HCT116 (cell line): ENCODE measurements around the gene ALK. TPM values are rescaled to one million over a fixed set of nuclear protein-coding genes. Genes with fewer than 3 reads are reported as not detected.

ENCODE experiments used
- ATAC-seq: fragments of 200-7000 bp; cut with Tn5 transposase; 2 replicates; pipeline ENCODE4 v1.9.1; 2020; ENCODE audit warnings: mild to moderate bottlenecking, moderate library complexity
- BruUV-seq: library from RNA; stranded (reverse); fragments of 400-500 nt; replicated peaks from 2 replicates; lab custom pipeline; 2021; lab: Mats Ljungman, UMichigan
- CTCF ChIA-PET: fragments of 300-600 bp; sonication (Branson Sonifier 250); formaldehyde crosslinking; loops from one replicate; lab custom pipeline; 2021; ENCODE audit warnings: antibody characterized with exemption; lab: Charles Lee
- POLR2A ChIA-PET: fragments of 300-600, 350-600 bp; sonication (Branson Sonifier 250); formaldehyde crosslinking; loops from one replicate; lab custom pipeline; 2021; ENCODE audit warnings: antibody characterized with exemption; lab: Charles Lee
- RAD21 ChIA-PET, 2 experiments: fragments of 300-600 bp; sonication (Branson Sonifier 250); formaldehyde crosslinking; loops; one replicate each; lab custom pipeline; 2023; ENCODE audit warnings: low total read pairs in 2 of 2; ENCODE audit not compliant: uncharacterized antibody in 2 of 2, unreplicated experiment in 2 of 2, low non-redundant PET in 1 of 2; lab: Charles Lee
- DNase-seq: peaks from one replicate; pipeline ENCODE4 v3.0.0-alpha.2; 2010; ENCODE audit warnings: low read depth, low spot score
- H2AFZ ChIP-seq: fragments of 200-600 bp; shearing (Covaris generic), sonication (generic); 2 replicates; pipeline ENCODE4 v1.6.1; 2017; ENCODE audit warnings: low read depth, mixed run types, mixed read lengths, antibody characterized with exemption, low read length; ENCODE audit not compliant: poor library complexity, severe bottlenecking
- H3K27ac ChIP-seq: 2 replicates; pipeline ENCODE4 v1.5.1; 2012; ENCODE audit warnings: low read depth, low read length
- H3K27me3 ChIP-seq: fragments of 200-600 bp; sonication (generic); 2 replicates; pipeline ENCODE4 v1.6.1; 2016; ENCODE audit warnings: mixed run types, low read length, mixed read lengths; ENCODE audit not compliant: insufficient read depth
- H3K36me3 ChIP-seq, 2 experiments: fragments of 200-500 bp in 1 of 2; fragments of 200-600 bp in 1 of 2; sonication (Bioruptor generic) in 1 of 2; sonication (generic) in 1 of 2; 2 replicates each; pipeline versions ENCODE4 v1.5.1 to v1.6.1; 2014 to 2016; ENCODE audit warnings: low read length in 2 of 2, inconsistent platforms in 1 of 2, mixed read lengths in 1 of 2, mixed run types in 1 of 2; ENCODE audit not compliant: insufficient read depth in 2 of 2, control insufficient read depth in 1 of 2
- H3K4me1 ChIP-seq, 2 experiments: fragments of 200-600 bp in 1 of 2; sonication (generic) in 1 of 2; 2 replicates each; pipeline versions ENCODE4 v1.5.1 to v1.6.1; 2012 to 2017; ENCODE audit warnings: low read length in 2 of 2, inconsistent platforms in 1 of 2, mild to moderate bottlenecking in 1 of 2, mixed read lengths in 1 of 2, mixed run types in 1 of 2, moderate library complexity in 1 of 2; ENCODE audit not compliant: insufficient read depth in 2 of 2, control insufficient read depth in 1 of 2
- H3K4me2 ChIP-seq: fragments of 200-600 bp; sonication (generic); 2 replicates; pipeline ENCODE4 v1.6.1; 2017; ENCODE audit warnings: mixed run types, low read length, mixed read lengths
- H3K4me3 ChIP-seq, 2 experiments: fragments of 200-600 bp in 1 of 2; sonication (generic) in 1 of 2; replicated peaks in 1 of 2; 2 replicates each; pipeline ENCODE4 v1.5.1; 2011 to 2016; ENCODE audit warnings: low read length in 2 of 2, control low read depth in 1 of 2, low read depth in 1 of 2, mild to moderate bottlenecking in 1 of 2, mixed read lengths in 1 of 2, mixed run types in 1 of 2
- H3K79me2 ChIP-seq: fragments of 200-600 bp; sonication (generic); 2 replicates; pipeline ENCODE4 v1.6.1; 2017; ENCODE audit warnings: mild to moderate bottlenecking, mixed run types, low read length, moderate library complexity, mixed read lengths; ENCODE audit not compliant: insufficient read depth
- H3K9ac ChIP-seq: fragments of 200-600 bp; sonication (generic); 2 replicates; pipeline ENCODE4 v1.6.1; 2016; ENCODE audit warnings: low read length, mixed read lengths
- H3K9me2 ChIP-seq: fragments of 200-600 bp; sonication (generic), shearing (Covaris generic); 2 replicates; pipeline ENCODE4 v1.6.1; 2017; ENCODE audit warnings: mixed run types, mild to moderate bottlenecking, moderate library complexity; ENCODE audit not compliant: insufficient read depth
- H3K9me3 ChIP-seq, 2 experiments: fragments of 200-500 bp in 1 of 2; fragments of 200-600 bp in 1 of 2; sonication (Bioruptor generic) in 1 of 2; sonication (generic) in 1 of 2; 2 replicates each; pipeline ENCODE4 v1.6.1; 2014 to 2017; ENCODE audit warnings: low read length in 2 of 2, mixed read lengths in 2 of 2, inconsistent platforms in 1 of 2, low read depth in 1 of 2, mild to moderate bottlenecking in 1 of 2, mixed run types in 1 of 2, moderate library complexity in 1 of 2; ENCODE audit not compliant: control insufficient read depth in 1 of 2, insufficient read depth in 1 of 2
- H4K20me1 ChIP-seq: fragments of 200-600 bp; sonication (generic), shearing (Covaris generic); 2 replicates; pipeline ENCODE4 v1.6.1; 2017; ENCODE audit warnings: mixed run types, mild to moderate bottlenecking, moderate library complexity; ENCODE audit not compliant: insufficient read depth
- CBX3 ChIP-seq: IDR thresholded peaks from 2 replicates; pipeline ENCODE4 v1.6.1; 2012; ENCODE audit warnings: low read depth
- CTCF ChIP-seq, 3 experiments: fragments of 200-600 bp in 1 of 3; sonication (generic) in 1 of 3; IDR thresholded peaks in 2 of 3; conservative IDR thresholded peaks in 1 of 3; 2 replicates each; pipeline ENCODE4 v1.5.1; 2012 to 2017; ENCODE audit warnings: low read depth in 2 of 3, low read length in 2 of 3, antibody characterized with exemption in 1 of 3, borderline replicate concordance in 1 of 3, control low read depth in 1 of 3, mild to moderate bottlenecking in 1 of 3, mixed read lengths in 1 of 3, mixed run types in 1 of 3, moderate library complexity in 1 of 3; ENCODE audit not compliant: insufficient read depth in 1 of 3
- ELF1 ChIP-seq: IDR thresholded peaks from 2 replicates; pipeline ENCODE4 v1.6.1; 2012; ENCODE audit warnings: low read depth, borderline replicate concordance
- EZH2 ChIP-seq: fragments of 200-600 bp; sonication (generic); IDR thresholded peaks from 2 replicates; pipeline ENCODE4 v1.6.1; 2017; ENCODE audit warnings: antibody characterized with exemption, mixed run types
- FOSL1 ChIP-seq: IDR thresholded peaks from 2 replicates; pipeline ENCODE4 v1.6.1; 2012; ENCODE audit warnings: low read depth
- JUND ChIP-seq: IDR thresholded peaks from 2 replicates; pipeline ENCODE4 v1.6.1; 2012
- MAX ChIP-seq: IDR thresholded peaks from 2 replicates; pipeline ENCODE4 v1.6.1; 2012
- POLR2A ChIP-seq: IDR thresholded peaks from 2 replicates; pipeline ENCODE4 v1.7.0; 2011; ENCODE audit warnings: borderline replicate concordance; ENCODE audit not compliant: insufficient read depth, insufficient read length; ENCODE audit errors: extremely low read depth
- RAD21 ChIP-seq: IDR thresholded peaks from 2 replicates; pipeline ENCODE4 v1.6.1; 2012; ENCODE audit warnings: low read depth, mild to moderate bottlenecking
- SIN3A ChIP-seq: IDR thresholded peaks from 2 replicates; pipeline ENCODE4 v1.6.1; 2012; ENCODE audit warnings: low read depth
- TCF7L2 ChIP-seq: IDR thresholded peaks from 2 replicates; pipeline ENCODE4 v1.7.0; 2011; ENCODE audit warnings: borderline replicate concordance, inconsistent platforms; ENCODE audit not compliant: insufficient read depth, insufficient read length; ENCODE audit errors: extremely low read depth
- YY1 ChIP-seq: IDR thresholded peaks from 2 replicates; pipeline ENCODE4 v1.6.1; 2011; ENCODE audit warnings: low read length, low read depth, moderate library complexity, mild to moderate bottlenecking; ENCODE audit not compliant: insufficient replicate concordance; ENCODE audit errors: extremely low read depth
- ZFX ChIP-seq: fragments of 450-650 bp; IDR thresholded peaks from 2 replicates; pipeline ENCODE4 v1.6.1; 2017
- ZNF274 ChIP-seq: fragments of 200-500 bp; sonication (Bioruptor generic); IDR thresholded peaks from 2 replicates; pipeline ENCODE4 v1.6.1; 2014; ENCODE audit warnings: mild to moderate bottlenecking, low read depth, low read length, inconsistent platforms
- intact Hi-C: fragments of 100-400 bp; cut with micrococcal nuclease; formaldehyde crosslinking; loops from 2 replicates; pipeline ENCODE4 v1.10.0; 2022
- total RNA-seq: library from RNA; stranded (reverse); gene quantifications from one replicate; pipeline ENCODE4 v1.2.1, GENCODE V29; 2021; ENCODE audit not compliant: unreplicated experiment
- TF ChIP-seq, protein P1 (sequence below): IDR thresholded peaks from 2 replicates; pipeline ENCODE4 v1.6.1; 2012

The ALK gene
- total RNA-seq, 1 experiment from 2014 or later = not detected

GRCh38 chr2:29894822-29895614 lies 26.4 kb downstream of the ALK start:
- Histone ChIP-seq H3K9me2 (no peaks in the 10 kb centered on the region), H3K79me2 (no peaks in the 10 kb centered on the region), H3K4me1 (no peaks in the 10 kb centered on the region), H3K36me3 (no peaks in the 10 kb centered on the region), H3K4me3 (no peak overlapping the region), H3K9me3 (no peaks in the 10 kb centered on the region), H4K20me1 (no peaks in the 10 kb centered on the region), H3K4me2 (no peak overlapping the region), H2AFZ (no peak overlapping the region), H3K27me3 (peaks cover 56% of the 10 kb centered on the region), H3K9ac (no peak overlapping the region), H3K27ac (no peak overlapping the region)
- ChIA-PET POLR2A (no interaction called here), RAD21 (no interaction called here), CTCF (no interaction called here)
- no peak for ATAC-seq
- no TSS peak for BruUV-seq
- DNase-seq = no peak
- intact Hi-C loops = no loop called here
- TF ChIP-seq CBX3 (no peak), RAD21 (no peak), JUND (no peak), POLR2A (no peak), FOSL1 (no peak), ZNF274 (no peak), CTCF (IDR thresholded peaks at IDR 0.05 in 2 of 3, conservative IDR thresholded peaks at IDR 0.05 in 1 of 3; ENCODE audit: borderline replicate concordance in 1 of 3, insufficient read depth in 1 of 3, low read depth in 2 of 3, low read length in 2 of 3) (no peak), SIN3A (no peak), TCF7L2 (no peak), ZFX (no peak), YY1 (no peak), ELF1 (no peak), MAX (no peak), EZH2 (no peak)
- TF ChIP-seq, protein P1, sequence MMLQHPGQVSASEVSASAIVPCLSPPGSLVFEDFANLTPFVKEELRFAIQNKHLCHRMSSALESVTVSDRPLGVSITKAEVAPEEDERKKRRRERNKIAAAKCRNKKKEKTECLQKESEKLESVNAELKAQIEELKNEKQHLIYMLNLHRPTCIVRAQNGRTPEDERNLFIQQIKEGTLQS = no peak
